Ascending aorta (tissue), 2 donors: Measurements from ENCODE around the gene EDEM1. TPM values are rescaled to one million over a fixed set of nuclear protein-coding genes. Genes with fewer than 3 reads are reported as not detected.
"Not testable (repeated sequence)": the region's sequence is repeated elsewhere in the genome, so short reads cannot be mapped to it uniquely, and the experiment has no call there.

ENCODE experiments used
- DNase-seq, 2 donors: peaks; one replicate each; pipeline ENCODE4 v3.0.0-alpha.2; 2019; ENCODE audit warnings: low spot score in 2 of 2
- H3K27ac ChIP-seq, 2 donors: fragments of 200-600 bp; sonication (generic); one replicate each; pipeline ENCODE4 v1.5.1; 2016 to 2017; ENCODE audit warnings: mild to moderate bottlenecking in 1 of 2
- H3K27me3 ChIP-seq: fragments of 200-600 bp; sonication (generic); one replicate; pipeline ENCODE4 v1.5.1; 2017
- H3K36me3 ChIP-seq, 2 donors: fragments of 200-600 bp; sonication (generic); one replicate each; pipeline ENCODE4 v1.5.1; 2016
- H3K4me1 ChIP-seq, 2 donors: fragments of 200-600 bp; sonication (generic); one replicate each; pipeline ENCODE4 v1.5.1; 2016 to 2017; ENCODE audit warnings: mild to moderate bottlenecking in 1 of 2
- H3K4me3 ChIP-seq, 2 donors: fragments of 200-600 bp; sonication (generic); one replicate each; pipeline ENCODE4 v1.5.1; 2016 to 2017; ENCODE audit warnings: mild to moderate bottlenecking in 1 of 2
- H3K9me3 ChIP-seq, 2 donors: fragments of 200-600 bp; sonication (generic); one replicate each; pipeline ENCODE4 v1.5.1; 2016
- intact Hi-C: fragments of 100-400 bp; cut with DNase I; formaldehyde crosslinking; loops from one replicate; pipeline ENCODE4 v1.15.1; 2023
- total RNA-seq: library from RNA; depleted of rRNA; stranded (reverse); fragments of >200 nt; gene quantifications from one replicate; pipeline ENCODE4 v1.1.0, GENCODE V29; 2016
- TF ChIP-seq, protein P1 (sequence below), 3 experiments: fragments of 200-600 bp in 2 of 3; fragments of 450-650 bp in 1 of 3; sonication (generic) in 2 of 3; IDR thresholded peaks; one replicate each; pipeline ENCODE4 v1.5.1; 2016 to 2019; ENCODE audit warnings: antibody characterized with exemption in 3 of 3, mild to moderate bottlenecking in 1 of 3, moderate library complexity in 1 of 3

EDEM1 gene
- total RNA-seq, 1 donor from 2014 or later, result 27.2 TPM

DNA sequence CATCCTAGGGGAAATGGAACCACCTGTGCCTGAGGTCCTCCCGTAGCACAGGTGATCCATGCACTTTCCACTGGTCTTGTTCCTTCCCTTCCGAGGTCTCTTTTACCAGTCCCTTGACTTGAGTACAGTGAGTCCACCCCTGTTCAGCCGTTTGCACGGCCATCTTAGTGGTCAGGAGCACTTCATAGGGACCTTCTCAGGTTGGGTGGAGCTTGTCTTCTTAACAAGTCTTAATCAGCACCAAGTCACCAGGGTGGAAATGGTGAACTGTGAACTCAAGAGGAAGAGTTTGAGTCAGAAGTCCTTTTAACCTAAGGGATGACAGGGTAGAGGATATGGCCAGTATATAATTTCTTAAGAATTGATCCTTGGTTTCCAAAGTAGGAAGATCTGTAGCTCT lies 44.0 kb upstream of the EDEM1 start:
- Histone ChIP-seq H3K27ac (no peak overlapping the region), H3K36me3 (no peaks in the 10 kb centered on the region), H3K27me3 (no peaks in the 10 kb centered on the region), H3K4me3 (no peak overlapping the region), H3K9me3 (no peaks in the 10 kb centered on the region), H3K4me1 (peaks cover 9 to 23% of the 10 kb centered on the region in 2 donors)
- TF ChIP-seq, protein P1, sequence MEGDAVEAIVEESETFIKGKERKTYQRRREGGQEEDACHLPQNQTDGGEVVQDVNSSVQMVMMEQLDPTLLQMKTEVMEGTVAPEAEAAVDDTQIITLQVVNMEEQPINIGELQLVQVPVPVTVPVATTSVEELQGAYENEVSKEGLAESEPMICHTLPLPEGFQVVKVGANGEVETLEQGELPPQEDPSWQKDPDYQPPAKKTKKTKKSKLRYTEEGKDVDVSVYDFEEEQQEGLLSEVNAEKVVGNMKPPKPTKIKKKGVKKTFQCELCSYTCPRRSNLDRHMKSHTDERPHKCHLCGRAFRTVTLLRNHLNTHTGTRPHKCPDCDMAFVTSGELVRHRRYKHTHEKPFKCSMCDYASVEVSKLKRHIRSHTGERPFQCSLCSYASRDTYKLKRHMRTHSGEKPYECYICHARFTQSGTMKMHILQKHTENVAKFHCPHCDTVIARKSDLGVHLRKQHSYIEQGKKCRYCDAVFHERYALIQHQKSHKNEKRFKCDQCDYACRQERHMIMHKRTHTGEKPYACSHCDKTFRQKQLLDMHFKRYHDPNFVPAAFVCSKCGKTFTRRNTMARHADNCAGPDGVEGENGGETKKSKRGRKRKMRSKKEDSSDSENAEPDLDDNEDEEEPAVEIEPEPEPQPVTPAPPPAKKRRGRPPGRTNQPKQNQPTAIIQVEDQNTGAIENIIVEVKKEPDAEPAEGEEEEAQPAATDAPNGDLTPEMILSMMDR (IDR thresholded peaks at IDR 0.05), result no peak
- intact Hi-C loops, result no loop called here
- DNase-seq, result no peak

DNA sequence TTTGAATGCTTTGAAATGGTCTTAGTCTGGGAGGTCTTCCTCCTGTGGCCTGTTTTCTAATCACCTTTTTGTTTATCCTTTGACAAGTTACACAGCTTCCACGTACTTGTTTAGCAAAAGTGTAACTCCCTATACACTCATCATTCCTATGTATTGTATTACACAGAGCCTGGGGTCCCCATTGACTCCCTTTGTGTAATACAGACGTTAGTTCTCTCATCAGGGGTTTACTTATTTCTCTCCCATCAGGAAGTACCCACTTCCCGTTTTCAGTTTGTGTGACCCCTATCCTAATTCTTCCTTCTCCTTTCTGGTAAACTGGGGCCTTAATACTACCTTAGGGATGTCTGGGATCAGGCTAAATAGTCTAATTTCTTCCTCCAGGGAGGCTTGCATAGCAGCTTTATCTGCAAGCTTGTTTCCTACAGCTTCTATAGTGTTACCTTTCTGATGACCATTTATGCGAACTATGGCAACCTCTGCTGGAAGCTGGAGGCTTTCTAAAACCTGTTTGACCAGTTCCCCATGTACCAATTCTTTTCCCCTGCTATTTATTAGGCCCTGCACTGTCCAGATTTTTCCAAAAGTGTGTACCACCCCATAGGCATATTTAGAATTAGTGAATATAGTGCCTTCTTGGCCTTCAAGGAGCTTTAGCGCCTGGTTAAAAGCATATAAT lies 43.1 kb upstream of the EDEM1 start:
- Histone ChIP-seq H3K36me3 (no peaks in the 10 kb centered on the region), H3K9me3 (no peaks in the 10 kb centered on the region), H3K27me3 (no peaks in the 10 kb centered on the region), H3K27ac (no peak overlapping the region), H3K4me1 (peaks cover 2 to 13% of the 10 kb centered on the region in 2 donors), H3K4me3 (no peak overlapping the region)
- no peak for DNase-seq
- intact Hi-C loops, result no loop called here
- TF ChIP-seq, protein P1 (IDR thresholded peaks at IDR 0.05), result no peak

DNA sequence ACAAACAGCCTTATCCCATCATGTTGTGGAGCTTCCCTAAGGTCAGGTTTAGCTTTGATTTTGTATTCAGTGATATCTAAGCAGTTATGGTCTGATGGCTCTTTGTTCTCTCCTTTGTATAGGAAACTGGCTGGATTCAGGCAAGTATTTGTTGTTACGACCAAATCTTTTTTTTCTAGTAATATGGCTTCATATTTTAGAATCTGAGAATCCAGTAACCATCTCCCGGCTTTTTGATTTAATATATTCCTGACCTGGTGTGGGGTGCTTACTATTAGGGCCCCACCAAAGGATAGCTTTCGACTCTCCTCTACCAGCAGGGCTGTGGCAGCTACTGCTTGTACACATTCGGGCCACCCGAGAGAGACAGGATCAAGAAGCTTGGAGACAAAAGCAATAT lies 42.4 kb upstream of the EDEM1 start:
- no peak for DNase-seq
- Histone ChIP-seq H3K4me3 (no peak overlapping the region), H3K4me1 (peaks cover 0 to 8% of the 10 kb centered on the region in 2 donors), H3K27me3 (no peaks in the 10 kb centered on the region), H3K9me3 (no peaks in the 10 kb centered on the region), H3K27ac (no peak overlapping the region), H3K36me3 (no peaks in the 10 kb centered on the region)
- TF ChIP-seq, protein P1 (IDR thresholded peaks at IDR 0.05), result no peak
- intact Hi-C loops, result no loop called here

DNA sequence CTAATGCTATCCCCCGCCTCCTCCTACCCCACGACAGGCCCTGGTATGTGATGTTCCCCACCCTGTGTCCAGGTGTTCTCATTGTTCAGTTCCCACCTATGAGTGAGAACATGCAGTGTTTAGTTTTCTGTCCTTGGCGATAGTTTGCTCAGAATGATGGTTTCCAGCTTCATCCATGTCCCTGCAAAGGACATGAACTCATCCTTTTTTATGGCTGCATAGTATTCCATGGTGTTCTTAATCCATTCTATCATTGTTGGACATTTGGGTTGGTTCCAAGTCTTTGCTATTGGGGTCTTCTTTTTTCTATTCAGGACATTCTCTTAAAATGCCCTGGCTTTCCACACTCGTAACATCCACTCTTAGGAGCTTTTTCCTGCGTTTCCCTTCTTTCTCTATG lies 40.4 kb upstream of the EDEM1 start:
- intact Hi-C loops, H3K9me3 ChIP-seq, H3K4me1 ChIP-seq, H3K27me3 ChIP-seq, H3K27ac ChIP-seq, H3K4me3 ChIP-seq, H3K36me3 ChIP-seq, DNase-seq: not testable (repeated sequence)

DNA sequence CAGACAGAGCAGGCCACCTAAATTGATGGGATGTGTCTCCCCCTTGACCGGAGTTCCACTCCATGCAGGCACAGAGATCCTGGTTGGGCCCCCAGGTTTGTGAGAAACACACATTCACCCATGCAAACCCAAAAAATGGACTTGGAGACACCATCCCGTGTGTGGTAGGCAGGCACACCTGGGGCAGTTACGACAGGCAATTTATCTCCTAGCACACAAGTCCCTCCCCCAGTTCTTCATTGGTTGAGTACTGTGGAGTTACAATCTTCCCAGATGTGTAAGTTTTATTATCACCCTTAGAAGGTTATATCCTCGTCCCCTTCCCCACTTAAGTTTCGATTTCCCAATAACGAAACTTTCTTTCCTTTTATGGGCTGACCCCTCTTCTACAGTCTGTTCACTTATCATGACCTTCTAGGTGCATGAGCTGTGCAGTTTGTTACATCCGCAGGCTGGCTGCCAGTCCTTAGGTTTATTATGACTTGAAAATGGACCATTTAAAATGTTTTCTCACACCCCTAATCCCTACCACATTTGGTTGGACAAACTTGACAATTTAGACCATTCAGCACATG lies 38.1 kb upstream of the EDEM1 start:
- Histone ChIP-seq H3K9me3 (no peaks in the 10 kb centered on the region), H3K27me3 (no peaks in the 10 kb centered on the region), H3K4me3 (no peak overlapping the region), H3K36me3 (no peaks in the 10 kb centered on the region), H3K27ac (no peak overlapping the region), H3K4me1 (no peaks in the 10 kb centered on the region)
- intact Hi-C loops, result no loop called here
- DNase-seq, result no peak
- TF ChIP-seq, protein P1 (IDR thresholded peaks at IDR 0.05), result no peak

DNA sequence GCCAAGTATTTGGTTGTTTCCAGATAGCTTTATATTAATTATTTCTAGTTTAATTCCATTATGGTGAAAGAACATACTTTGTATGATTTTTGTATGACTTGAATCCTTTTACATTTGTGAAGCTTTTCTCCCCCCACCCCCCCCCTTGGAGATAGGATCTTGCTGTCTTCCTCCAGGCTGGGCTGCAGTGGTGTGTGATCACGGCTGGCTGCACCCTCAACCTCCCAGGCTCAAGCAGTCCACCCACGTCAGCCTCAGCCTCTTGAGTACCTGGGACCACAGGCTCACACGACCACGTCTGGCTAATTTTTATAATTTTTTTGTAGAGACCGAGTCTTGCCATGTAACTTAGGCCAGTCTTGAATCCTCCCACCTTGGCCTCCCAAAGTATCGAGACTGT lies 35.9 kb upstream of the EDEM1 start:
- intact Hi-C loops, result no loop called here
- Histone ChIP-seq H3K9me3 (no peaks in the 10 kb centered on the region), H3K36me3 (no peaks in the 10 kb centered on the region), H3K27me3 (no peaks in the 10 kb centered on the region), H3K27ac (no peak overlapping the region), H3K4me1 (no peaks in the 10 kb centered on the region), H3K4me3 (no peak overlapping the region)
- no peak for DNase-seq
- TF ChIP-seq, protein P1 (IDR thresholded peaks at IDR 0.05), result no peak
